ENCODE results near the gene PACRG.

Gene PACRG

GRCh38 chr6:163137398-163137881 is 409.7 kb downstream of the PACRG start:
- DNase-seq (ENCODE audit: low read depth), result no peak

- no peak for DNase-seq (ENCODE audit: low read depth)
These were observed 418.3 kb downstream of the PACRG start for GRCh38 chr6:163146036-163146435.

GRCh38 chr6:163147994-163148393 is 420.2 kb downstream of the PACRG start:
- no peak for DNase-seq (ENCODE audit: low read depth)

GRCh38 chr6:163148451-163149278 is 420.9 kb downstream of the PACRG start:
- no peak for DNase-seq (ENCODE audit: low read depth)

GRCh38 chr6:163149279-163149848 is 421.6 kb downstream of the PACRG start:
- no peak for DNase-seq (ENCODE audit: low read depth)

GRCh38 chr6:163151212-163151611 is 423.4 kb downstream of the PACRG start:
- no peak for DNase-seq (ENCODE audit: low read depth)

- no peak for DNase-seq (ENCODE audit: low read depth)
These were observed 424.9 kb downstream of the PACRG start for GRCh38 chr6:163152701-163153100.

- no peak for DNase-seq (ENCODE audit: low read depth)
These were observed 431.3 kb downstream of the PACRG start for GRCh38 chr6:163159110-163159509.

- no peak for DNase-seq (ENCODE audit: low read depth)
These were observed 431.9 kb downstream of the PACRG start for GRCh38 chr6:163159689-163160088.

GRCh38 chr6:163162007-163162873 is 434.5 kb downstream of the PACRG start:
- DNase-seq (ENCODE audit: low read depth), result no peak

- no peak for DNase-seq (ENCODE audit: low read depth)
These were observed 435.1 kb downstream of the PACRG start for GRCh38 chr6:163162874-163163213.

GRCh38 chr6:163164175-163164900 is 436.6 kb downstream of the PACRG start:
- DNase-seq (ENCODE audit: low read depth), result no peak

GRCh38 chr6:163165155-163165910 is 437.6 kb downstream of the PACRG start:
- no peak for DNase-seq (ENCODE audit: low read depth)

- no peak for DNase-seq (ENCODE audit: low read depth)
These were observed 438.1 kb downstream of the PACRG start for GRCh38 chr6:163165922-163166321.

GRCh38 chr6:163166507-163166906 is 438.7 kb downstream of the PACRG start:
- DNase-seq (ENCODE audit: low read depth), result no peak

GRCh38 chr6:163169521-163169920 is 441.7 kb downstream of the PACRG start:
- DNase-seq (ENCODE audit: low read depth), result no peak

- DNase-seq (ENCODE audit: low read depth), result no peak
These were observed 442.6 kb downstream of the PACRG start for GRCh38 chr6:163170294-163170883.

- DNase-seq (ENCODE audit: low read depth), result no peak
These were observed 446.0 kb downstream of the PACRG start for GRCh38 chr6:163173741-163174140.

GRCh38 chr6:163175301-163175700 is 447.5 kb downstream of the PACRG start:
- no peak for DNase-seq (ENCODE audit: low read depth)

- DNase-seq (ENCODE audit: low read depth), result no peak
These were observed 448.3 kb downstream of the PACRG start for GRCh38 chr6:163176097-163176496.

- no peak for DNase-seq (ENCODE audit: low read depth)
These were observed 449.2 kb downstream of the PACRG start for GRCh38 chr6:163177007-163177406.

Data from activated T-helper 1 cell treated with Interleukin-2 at 50 U/mL for 16 hours (primary cell).